Body of pancreas (tissue), 4 donors: ENCODE measurements around the gene MT1B.

ENCODE experiments used
- CTCF ChIP-seq, 7 experiments: fragments of 450-650 bp in 4 of 7; fragments of 200-600 bp in 3 of 7; sonication (generic) in 3 of 7; IDR thresholded peaks; one replicate each; pipeline ENCODE4 v1.5.1; 2016 to 2019; ENCODE audit warnings: antibody characterized with exemption in 7 of 7
- POLR2A ChIP-seq, 3 donors: fragments of 450-650 bp; IDR thresholded peaks; one replicate each; pipeline ENCODE4 v1.6.1; 2016; ENCODE audit warnings: antibody characterized with exemption in 3 of 3, mild to moderate bottlenecking in 2 of 3

- no peak for TF ChIP-seq CTCF (IDR thresholded peaks at IDR 0.05)
- TF ChIP-seq POLR2A (IDR thresholded peaks at IDR 0.05), result no peak
Observed at GRCh38 chr16:56635441-56635967, 16.2 kb upstream of the MT1B start.
